Measurements from ENCODE around the gene REEP2. TPM values are rescaled to one million over a fixed set of nuclear protein-coding genes. Genes with fewer than 3 reads are reported as not detected.

REEP2 gene
- total and polyA plus RNA-seq, 10 donors, result 0.20 to 0.98 (median 0.47) TPM; not detected in 2

DNA sequence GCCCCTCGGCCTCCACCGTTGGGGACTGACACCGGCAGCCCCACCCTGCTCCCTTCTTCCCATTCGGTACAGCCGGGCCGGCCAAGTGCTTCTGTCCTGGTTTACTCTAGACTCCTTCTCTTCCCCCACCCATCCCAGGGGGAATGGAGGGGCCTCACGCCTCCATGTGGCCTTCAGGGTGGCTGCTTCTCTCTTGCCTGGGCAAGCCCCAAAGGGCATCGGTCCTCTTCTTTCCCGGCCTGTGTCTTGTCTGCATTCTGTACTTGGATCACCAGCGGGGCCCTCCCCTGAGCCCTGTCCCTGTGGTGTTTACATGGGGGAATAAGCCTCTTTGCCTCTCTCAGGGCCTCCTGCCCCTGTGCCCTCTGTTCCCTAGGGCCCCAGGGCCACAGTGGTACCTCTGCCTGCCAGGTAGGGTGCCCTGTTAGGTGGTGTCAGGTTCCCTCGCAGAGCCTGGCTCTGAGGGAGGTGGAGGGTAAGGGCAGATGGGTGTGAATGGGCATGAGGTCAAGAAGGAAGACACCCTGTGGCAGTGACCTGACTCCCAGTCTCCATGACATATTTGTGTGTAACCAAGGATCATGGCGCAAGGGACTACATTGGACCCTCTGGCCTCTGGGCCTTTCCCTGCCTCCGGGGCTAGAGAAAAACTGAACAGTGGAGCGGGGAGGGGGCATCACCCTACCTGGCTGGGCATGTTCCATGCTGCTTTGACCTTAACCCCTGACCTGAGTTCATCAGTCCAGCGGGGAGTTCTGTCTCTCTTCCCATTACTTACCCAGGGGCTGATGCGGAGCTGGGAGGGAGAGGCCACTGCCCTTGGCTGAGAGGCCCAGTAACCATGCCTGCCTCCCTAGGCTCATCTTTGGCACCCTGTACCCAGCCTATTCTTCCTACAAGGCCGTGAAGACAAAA, 1.6 kb downstream of the REEP2 start:
- intact Hi-C loops (cut with DNase I; ENCODE audit: low total_unique reads), result no loop called here
- 86 to 92% (median 91%) methylated on average over 17 of the region's 17 CpGs for WGBS, 5 donors

DNA sequence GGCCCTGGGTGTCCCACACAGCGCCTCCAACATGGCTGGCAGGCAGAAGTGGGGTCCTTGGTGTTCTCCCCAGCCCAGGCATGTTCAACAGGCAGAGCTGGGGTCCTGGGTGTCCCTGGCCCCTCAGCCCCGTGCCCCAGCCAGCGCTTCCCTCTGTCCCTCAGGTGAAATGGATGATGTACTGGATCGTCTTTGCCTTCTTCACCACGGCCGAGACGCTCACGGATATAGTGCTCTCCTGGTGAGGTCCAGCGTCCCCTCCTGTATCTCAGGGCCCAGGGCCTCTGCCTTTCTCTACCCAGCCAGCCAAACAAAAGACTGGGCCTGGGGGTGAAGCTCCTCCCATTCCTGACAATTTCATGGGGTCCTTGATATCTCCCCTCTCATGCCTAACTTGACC, 2.4 kb downstream of the REEP2 start:
- Histone ChIP-seq H3K27ac (no peak overlapping the region), H3K4me1 (peaks cover 4 to 18% (median 13%) of the 10 kb centered on the region in 6 donors), H3K36me3 (peaks cover 0 to 21% (median 6%) of the 10 kb centered on the region in 6 donors), H3K4me3 (no peak overlapping the region), H3K27me3 (replicated peaks in 1 of 7) (peaks cover 0 to 26% (median 0%) of the 10 kb centered on the region in 7 donors), H3K9me3 (no peaks in the 10 kb centered on the region)
- no peak for DNase-seq
- no peak for TF ChIP-seq POLR2AphosphoS5 (IDR thresholded peaks at IDR 0.05)
- TF ChIP-seq POLR2A (IDR thresholded peaks at IDR 0.05), result no peak
- TF ChIP-seq, protein P1, sequence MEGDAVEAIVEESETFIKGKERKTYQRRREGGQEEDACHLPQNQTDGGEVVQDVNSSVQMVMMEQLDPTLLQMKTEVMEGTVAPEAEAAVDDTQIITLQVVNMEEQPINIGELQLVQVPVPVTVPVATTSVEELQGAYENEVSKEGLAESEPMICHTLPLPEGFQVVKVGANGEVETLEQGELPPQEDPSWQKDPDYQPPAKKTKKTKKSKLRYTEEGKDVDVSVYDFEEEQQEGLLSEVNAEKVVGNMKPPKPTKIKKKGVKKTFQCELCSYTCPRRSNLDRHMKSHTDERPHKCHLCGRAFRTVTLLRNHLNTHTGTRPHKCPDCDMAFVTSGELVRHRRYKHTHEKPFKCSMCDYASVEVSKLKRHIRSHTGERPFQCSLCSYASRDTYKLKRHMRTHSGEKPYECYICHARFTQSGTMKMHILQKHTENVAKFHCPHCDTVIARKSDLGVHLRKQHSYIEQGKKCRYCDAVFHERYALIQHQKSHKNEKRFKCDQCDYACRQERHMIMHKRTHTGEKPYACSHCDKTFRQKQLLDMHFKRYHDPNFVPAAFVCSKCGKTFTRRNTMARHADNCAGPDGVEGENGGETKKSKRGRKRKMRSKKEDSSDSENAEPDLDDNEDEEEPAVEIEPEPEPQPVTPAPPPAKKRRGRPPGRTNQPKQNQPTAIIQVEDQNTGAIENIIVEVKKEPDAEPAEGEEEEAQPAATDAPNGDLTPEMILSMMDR (IDR thresholded peaks at IDR 0.05 in 8 of 11, conservative IDR thresholded peaks at IDR 0.05 in 3 of 11), result no peak
- 76 to 98% (median 93%) methylated on average over 7 to 9 of the region's 9 CpGs; no CpG with 5 or more reads in 1 of the 5 donors for WGBS, 5 donors
- intact Hi-C loops (cut with DNase I; ENCODE audit: low total_unique reads), result no loop called here

More for the DNA sequence above, 1.6 kb downstream of the REEP2 start:
- Histone ChIP-seq H3K4me3 (no peak overlapping the region), H3K4me1 (peaks cover 4 to 18% (median 13%) of the 10 kb centered on the region in 6 donors), H3K36me3 (peaks cover 0 to 29% (median 14%) of the 10 kb centered on the region in 6 donors), H3K27me3 (replicated peaks in 1 of 7) (peaks cover 0 to 26% (median 0%) of the 10 kb centered on the region in 7 donors), H3K9me3 (no peaks in the 10 kb centered on the region), H3K27ac (no peak overlapping the region)
- TF ChIP-seq POLR2AphosphoS5 (IDR thresholded peaks at IDR 0.05) (no peak), POLR2A (IDR thresholded peaks at IDR 0.05) (no peak)
- TF ChIP-seq, protein P1 (IDR thresholded peaks at IDR 0.05 in 8 of 11, conservative IDR thresholded peaks at IDR 0.05 in 3 of 11), result no peak
- DNase-seq, result no peak

DNA sequence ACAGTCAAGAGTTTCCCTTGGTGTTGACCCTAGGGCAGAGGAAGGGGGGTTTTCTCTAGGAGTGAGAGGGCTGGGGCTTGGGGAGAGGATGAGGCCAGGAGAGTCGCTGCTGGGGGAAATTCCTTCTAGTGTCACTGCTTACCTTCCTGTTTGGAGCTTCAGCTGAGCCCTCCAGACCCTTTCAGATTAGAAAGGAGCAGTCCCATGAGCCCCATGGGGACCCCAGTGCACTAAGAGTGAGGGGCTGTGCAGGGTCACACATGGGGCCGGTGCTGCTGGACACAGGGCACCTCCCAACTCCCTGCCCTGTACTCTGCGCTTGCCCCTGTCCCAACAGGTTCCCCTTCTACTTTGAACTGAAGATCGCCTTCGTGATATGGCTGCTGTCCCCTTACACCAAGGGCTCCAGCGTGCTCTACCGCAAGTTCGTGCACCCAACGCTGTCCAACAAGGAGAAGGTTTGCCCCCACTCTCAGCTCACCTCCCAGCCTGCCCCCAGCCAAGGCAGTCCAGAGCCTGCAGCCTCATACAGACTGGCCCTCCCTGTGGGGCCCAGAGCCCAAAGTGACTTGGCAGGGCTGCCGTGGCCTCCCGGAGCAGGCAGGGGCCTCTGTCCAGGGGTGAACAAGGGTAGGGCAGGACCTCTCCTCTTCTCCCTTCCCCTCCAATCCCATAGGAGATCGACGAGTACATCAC, 5.4 kb downstream of the REEP2 start:
- TF ChIP-seq, protein P1 (IDR thresholded peaks at IDR 0.05 in 8 of 11, conservative IDR thresholded peaks at IDR 0.05 in 3 of 11), result no peak
- no peak for TF ChIP-seq POLR2AphosphoS5 (IDR thresholded peaks at IDR 0.05)
- TF ChIP-seq POLR2A (IDR thresholded peaks at IDR 0.05), result no peak
- Histone ChIP-seq H3K36me3 (no peaks in the 10 kb centered on the region), H3K27me3 (replicated peaks in 1 of 7) (peaks cover 0 to 12% (median 0%) of the 10 kb centered on the region in 7 donors), H3K9me3 (no peaks in the 10 kb centered on the region), H3K4me3 (no peak overlapping the region), H3K27ac (no peak overlapping the region), H3K4me1 (peaks cover 0 to 6% (median 4%) of the 10 kb centered on the region in 6 donors)
- no peak for DNase-seq
- 89 to 96% (median 93%) methylated on average over 11 to 13 of the region's 13 CpGs for WGBS, 5 donors
- intact Hi-C loops (cut with DNase I; ENCODE audit: low total_unique reads), result no loop called here

All from spleen (tissue), 11 donors.